HG03097 (cell line): ENCODE results near the gene NKX2-3.

Experiments used
- ATAC-seq: cut with Tn5 transposase; IDR thresholded peaks from one replicate; pipeline ENCODE4 v1.9.1; 2021; ENCODE audit not compliant: unreplicated experiment, low FRiP score

The NKX2-3 gene

DNA sequence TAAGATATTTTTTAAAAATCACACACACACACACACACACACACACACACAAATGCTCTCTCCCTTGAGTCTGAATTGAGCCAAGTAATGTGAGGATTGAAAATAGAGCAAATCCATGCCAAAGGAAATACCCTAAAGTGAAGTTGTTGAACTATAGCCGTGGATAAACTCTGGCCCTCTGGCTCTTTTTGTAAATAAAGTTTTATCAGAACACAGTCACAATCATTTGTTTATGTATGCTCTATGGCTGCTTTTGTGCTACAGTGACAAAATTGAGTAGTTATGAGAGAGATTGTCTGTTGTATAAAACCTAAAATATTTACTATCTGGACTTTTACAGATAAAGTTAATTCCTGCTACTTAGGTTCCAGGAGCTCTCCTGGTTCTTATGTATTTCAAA lies 39.1 kb downstream of the NKX2-3 start:
- no peak for ATAC-seq

DNA sequence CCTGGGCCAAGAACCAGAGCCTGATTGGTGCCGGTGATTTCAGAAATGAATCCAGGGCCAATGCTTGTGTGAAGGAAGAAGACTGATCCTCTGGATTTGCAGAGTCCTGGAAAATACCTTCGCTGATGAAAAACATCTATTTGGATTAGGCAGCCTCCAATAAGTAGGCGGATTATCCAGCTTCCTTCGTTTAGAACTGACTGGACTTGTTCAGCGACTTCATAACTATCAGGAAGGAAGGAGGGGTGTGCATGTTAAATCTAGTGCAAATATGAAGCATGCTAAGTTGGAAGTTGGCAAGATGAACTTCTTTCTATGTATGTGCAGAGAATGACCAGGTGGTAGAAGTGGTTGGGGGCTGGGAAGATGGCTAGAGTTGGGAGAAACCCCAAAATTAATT lies 41.0 kb downstream of the NKX2-3 start:
- no peak for ATAC-seq

DNA sequence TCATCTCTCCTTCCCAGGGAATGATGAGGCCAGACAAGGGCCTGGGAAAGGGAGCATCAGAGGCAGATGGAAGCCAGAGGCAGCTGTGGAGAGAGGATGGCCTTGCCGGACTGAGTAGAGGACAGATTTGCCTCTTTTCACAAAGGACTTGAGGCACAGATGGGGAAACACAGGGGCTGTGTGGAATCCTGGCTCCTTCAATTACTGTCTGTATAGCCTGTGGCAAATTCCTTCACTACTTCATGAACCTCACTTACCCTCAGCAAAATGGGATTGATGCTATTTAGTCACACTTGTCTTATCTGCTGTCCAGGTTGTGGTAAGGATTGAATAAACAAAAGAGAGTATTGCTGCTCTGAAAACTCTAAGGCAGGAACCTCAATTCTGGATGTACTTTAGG lies 47.2 kb downstream of the NKX2-3 start:
- ATAC-seq, result no peak

DNA sequence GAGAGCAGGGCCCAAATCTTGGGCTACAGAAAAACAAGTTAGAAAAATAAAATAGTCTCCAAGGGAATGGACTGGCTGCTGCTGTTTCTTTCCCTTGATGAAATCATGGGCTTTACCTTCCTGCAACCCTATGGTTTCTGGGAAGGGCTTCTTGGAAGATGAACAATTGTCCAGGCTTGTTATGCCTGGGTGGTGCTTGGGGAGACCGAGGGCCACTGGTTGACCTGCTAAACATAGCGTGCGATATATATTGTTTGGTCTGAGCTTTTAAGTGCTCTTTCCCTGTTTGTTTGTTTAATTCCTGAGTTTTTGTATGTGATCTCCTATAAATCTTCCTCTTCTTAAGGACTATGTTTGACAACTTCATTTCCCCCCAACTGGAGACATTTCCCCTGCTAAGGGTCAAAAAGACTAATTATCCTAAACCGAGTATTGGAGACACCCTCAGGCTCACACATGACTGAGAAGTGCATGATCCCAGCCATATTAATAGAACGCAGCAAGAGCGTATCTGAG lies 49.6 kb downstream of the NKX2-3 start:
- ATAC-seq, result no peak

GRCh38 chr10:99583687-99584086 lies 50.9 kb downstream of the NKX2-3 start:
- ATAC-seq, result no peak
